ENCODE results near the gene RPS6KA4. TPM values are rescaled to one million over a fixed set of nuclear protein-coding genes. Genes with fewer than 3 reads are reported as not detected.

Gene RPS6KA4
- polyA plus RNA-seq, 1 of the 3 experiments (the other 2 are of a cell fraction) = 43.4 TPM

DNA sequence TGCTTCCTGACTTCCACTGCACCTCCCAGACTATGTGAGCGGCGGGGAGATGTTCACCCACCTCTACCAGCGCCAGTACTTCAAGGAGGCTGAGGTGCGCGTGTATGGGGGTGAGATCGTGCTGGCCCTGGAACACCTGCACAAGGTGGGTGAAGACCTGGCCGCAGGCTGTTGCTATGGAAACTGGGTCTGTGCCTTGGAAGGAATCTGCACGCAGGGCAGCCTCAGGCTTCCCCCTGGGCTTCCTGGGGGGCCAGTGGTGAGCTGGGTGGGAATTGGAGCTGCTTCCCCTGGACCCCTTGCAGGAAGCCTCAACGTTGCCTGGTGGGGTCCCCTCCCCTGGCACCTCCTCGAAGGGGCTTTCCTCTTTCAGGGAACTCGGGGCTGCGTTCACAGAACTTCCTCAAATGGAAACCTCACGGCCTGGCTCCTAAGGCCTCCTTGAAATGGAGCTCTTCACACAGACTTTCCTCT is 1.5 kb downstream of the RPS6KA4 start (continued):
- TF ChIP-seq, protein P1, sequence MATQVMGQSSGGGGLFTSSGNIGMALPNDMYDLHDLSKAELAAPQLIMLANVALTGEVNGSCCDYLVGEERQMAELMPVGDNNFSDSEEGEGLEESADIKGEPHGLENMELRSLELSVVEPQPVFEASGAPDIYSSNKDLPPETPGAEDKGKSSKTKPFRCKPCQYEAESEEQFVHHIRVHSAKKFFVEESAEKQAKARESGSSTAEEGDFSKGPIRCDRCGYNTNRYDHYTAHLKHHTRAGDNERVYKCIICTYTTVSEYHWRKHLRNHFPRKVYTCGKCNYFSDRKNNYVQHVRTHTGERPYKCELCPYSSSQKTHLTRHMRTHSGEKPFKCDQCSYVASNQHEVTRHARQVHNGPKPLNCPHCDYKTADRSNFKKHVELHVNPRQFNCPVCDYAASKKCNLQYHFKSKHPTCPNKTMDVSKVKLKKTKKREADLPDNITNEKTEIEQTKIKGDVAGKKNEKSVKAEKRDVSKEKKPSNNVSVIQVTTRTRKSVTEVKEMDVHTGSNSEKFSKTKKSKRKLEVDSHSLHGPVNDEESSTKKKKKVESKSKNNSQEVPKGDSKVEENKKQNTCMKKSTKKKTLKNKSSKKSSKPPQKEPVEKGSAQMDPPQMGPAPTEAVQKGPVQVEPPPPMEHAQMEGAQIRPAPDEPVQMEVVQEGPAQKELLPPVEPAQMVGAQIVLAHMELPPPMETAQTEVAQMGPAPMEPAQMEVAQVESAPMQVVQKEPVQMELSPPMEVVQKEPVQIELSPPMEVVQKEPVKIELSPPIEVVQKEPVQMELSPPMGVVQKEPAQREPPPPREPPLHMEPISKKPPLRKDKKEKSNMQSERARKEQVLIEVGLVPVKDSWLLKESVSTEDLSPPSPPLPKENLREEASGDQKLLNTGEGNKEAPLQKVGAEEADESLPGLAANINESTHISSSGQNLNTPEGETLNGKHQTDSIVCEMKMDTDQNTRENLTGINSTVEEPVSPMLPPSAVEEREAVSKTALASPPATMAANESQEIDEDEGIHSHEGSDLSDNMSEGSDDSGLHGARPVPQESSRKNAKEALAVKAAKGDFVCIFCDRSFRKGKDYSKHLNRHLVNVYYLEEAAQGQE (IDR thresholded peaks at IDR 0.05; ENCODE audit: low read depth, low read length) = no peak
- no peak for TF ChIP-seq ELF1 (IDR thresholded peaks at IDR 0.05)
- TF ChIP-seq, protein P2, sequence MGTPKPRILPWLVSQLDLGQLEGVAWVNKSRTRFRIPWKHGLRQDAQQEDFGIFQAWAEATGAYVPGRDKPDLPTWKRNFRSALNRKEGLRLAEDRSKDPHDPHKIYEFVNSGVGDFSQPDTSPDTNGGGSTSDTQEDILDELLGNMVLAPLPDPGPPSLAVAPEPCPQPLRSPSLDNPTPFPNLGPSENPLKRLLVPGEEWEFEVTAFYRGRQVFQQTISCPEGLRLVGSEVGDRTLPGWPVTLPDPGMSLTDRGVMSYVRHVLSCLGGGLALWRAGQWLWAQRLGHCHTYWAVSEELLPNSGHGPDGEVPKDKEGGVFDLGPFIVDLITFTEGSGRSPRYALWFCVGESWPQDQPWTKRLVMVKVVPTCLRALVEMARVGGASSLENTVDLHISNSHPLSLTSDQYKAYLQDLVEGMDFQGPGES (IDR thresholded peaks at IDR 0.05; ENCODE audit: low read depth, low read length) = no peak

DNA sequence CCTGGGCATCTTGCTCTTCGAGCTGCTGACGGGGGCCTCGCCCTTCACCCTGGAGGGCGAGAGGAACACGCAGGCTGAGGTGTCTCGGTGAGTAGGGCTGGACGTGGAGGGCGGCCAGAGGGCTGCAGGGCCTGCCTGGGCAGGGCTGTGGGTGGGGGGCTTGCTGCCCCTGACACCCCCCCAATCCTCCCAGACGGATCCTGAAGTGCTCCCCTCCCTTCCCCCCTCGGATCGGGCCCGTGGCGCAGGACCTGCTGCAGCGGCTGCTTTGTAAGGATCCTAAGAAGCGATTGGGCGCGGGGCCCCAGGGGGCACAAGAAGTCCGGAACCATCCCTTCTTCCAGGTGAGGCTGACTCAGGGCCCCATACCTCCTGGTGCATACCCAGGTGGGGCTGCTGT is 2.7 kb downstream of the RPS6KA4 start:
- Histone ChIP-seq H3K4me2 (no peak overlapping the region), H3K27ac (ENCODE audit: low read depth in 2 of 2, low read length in 1 of 2) (no peak overlapping the region), H3K9me3 (no peaks in the 10 kb centered on the region), H3K36me3 (replicated peaks in 1 of 2; ENCODE audit: control insufficient read depth in 1 of 2, insufficient read depth in 2 of 2, low read length in 1 of 2) (peaks cover 22 to 47% of the 10 kb centered on the region in 2 experiments), H3F3A (replicated peaks; ENCODE audit: insufficient read depth) (peaks cover 3% of the 10 kb centered on the region), H3K4me3 (ENCODE audit: low read depth in 2 of 2, low read length in 1 of 2) (no peak overlapping the region), H3K9me2 (no peaks in the 10 kb centered on the region), H4K20me1 (ENCODE audit: insufficient read depth) (0 out of 2 replicates have a peak, but pooled peaks cover 5% of the 10 kb centered on the region), H3K27me3 (ENCODE audit: insufficient read depth) (no peaks in the 10 kb centered on the region), H2AFZ (ENCODE audit: low read depth) (no peak overlapping the region), H3K79me2 (ENCODE audit: insufficient read depth) (peaks cover 31% of the 10 kb centered on the region), H3K4me1 (ENCODE audit: control insufficient read depth in 1 of 2, insufficient read depth in 2 of 2, low read depth in 1 of 2, low read length in 1 of 2) (peaks cover 21 to 22% of the 10 kb centered on the region in 2 experiments; a peak in 3 of 4 replicates), H3K9ac (no peak overlapping the region)
- ChIA-PET POLR2A (no interaction called here), CTCF (no interaction called here)
- DNase-seq = no peak
- TF ChIP-seq GATA2 (CRISPR knock-in tag; IDR thresholded peaks at IDR 0.05) (no peak), POLR2AphosphoS5 (IDR thresholded peaks at IDR 0.05; ENCODE audit: low read depth, low read length) (no peak), NFIC (IDR thresholded peaks at IDR 0.05; ENCODE audit: borderline replicate concordance) (no peak), RCOR1 (IDR thresholded peaks at IDR 0.05; ENCODE audit: low read length) (no peak), EZH2phosphoT487 (IDR thresholded peaks at IDR 0.05; ENCODE audit: borderline replicate concordance, low read depth) (no peak), ELF1 (IDR thresholded peaks at IDR 0.05) (no peak), MEF2A (IDR thresholded peaks at IDR 0.05; ENCODE audit: borderline replicate concordance, low read depth) (no peak), SMC3 (IDR thresholded peaks at IDR 0.05; ENCODE audit: low read depth, low read length) (no peak), YY1 (IDR thresholded peaks at IDR 0.05; ENCODE audit: low read depth) (no peak), RFX5 (IDR thresholded peaks at IDR 0.05; ENCODE audit: low read length) (no peak), JUND (IDR thresholded peaks at IDR 0.05) (no peak), FOXJ3 (CRISPR knock-in tag; IDR thresholded peaks at IDR 0.05) (no peak), RXRA (IDR thresholded peaks at IDR 0.05; ENCODE audit: borderline replicate concordance, low read depth) (no peak)
- TF ChIP-seq, protein P3, sequence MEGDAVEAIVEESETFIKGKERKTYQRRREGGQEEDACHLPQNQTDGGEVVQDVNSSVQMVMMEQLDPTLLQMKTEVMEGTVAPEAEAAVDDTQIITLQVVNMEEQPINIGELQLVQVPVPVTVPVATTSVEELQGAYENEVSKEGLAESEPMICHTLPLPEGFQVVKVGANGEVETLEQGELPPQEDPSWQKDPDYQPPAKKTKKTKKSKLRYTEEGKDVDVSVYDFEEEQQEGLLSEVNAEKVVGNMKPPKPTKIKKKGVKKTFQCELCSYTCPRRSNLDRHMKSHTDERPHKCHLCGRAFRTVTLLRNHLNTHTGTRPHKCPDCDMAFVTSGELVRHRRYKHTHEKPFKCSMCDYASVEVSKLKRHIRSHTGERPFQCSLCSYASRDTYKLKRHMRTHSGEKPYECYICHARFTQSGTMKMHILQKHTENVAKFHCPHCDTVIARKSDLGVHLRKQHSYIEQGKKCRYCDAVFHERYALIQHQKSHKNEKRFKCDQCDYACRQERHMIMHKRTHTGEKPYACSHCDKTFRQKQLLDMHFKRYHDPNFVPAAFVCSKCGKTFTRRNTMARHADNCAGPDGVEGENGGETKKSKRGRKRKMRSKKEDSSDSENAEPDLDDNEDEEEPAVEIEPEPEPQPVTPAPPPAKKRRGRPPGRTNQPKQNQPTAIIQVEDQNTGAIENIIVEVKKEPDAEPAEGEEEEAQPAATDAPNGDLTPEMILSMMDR (IDR thresholded peaks at IDR 0.05) = no peak
- TF ChIP-seq, protein P4, sequence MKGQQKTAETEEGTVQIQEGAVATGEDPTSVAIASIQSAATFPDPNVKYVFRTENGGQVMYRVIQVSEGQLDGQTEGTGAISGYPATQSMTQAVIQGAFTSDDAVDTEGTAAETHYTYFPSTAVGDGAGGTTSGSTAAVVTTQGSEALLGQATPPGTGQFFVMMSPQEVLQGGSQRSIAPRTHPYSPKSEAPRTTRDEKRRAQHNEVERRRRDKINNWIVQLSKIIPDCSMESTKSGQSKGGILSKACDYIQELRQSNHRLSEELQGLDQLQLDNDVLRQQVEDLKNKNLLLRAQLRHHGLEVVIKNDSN (IDR thresholded peaks at IDR 0.05; ENCODE audit: borderline replicate concordance, low read depth) = no peak
- TF ChIP-seq, protein P2 (IDR thresholded peaks at IDR 0.05; ENCODE audit: low read depth, low read length) = no peak
- TF ChIP-seq, protein P5, sequence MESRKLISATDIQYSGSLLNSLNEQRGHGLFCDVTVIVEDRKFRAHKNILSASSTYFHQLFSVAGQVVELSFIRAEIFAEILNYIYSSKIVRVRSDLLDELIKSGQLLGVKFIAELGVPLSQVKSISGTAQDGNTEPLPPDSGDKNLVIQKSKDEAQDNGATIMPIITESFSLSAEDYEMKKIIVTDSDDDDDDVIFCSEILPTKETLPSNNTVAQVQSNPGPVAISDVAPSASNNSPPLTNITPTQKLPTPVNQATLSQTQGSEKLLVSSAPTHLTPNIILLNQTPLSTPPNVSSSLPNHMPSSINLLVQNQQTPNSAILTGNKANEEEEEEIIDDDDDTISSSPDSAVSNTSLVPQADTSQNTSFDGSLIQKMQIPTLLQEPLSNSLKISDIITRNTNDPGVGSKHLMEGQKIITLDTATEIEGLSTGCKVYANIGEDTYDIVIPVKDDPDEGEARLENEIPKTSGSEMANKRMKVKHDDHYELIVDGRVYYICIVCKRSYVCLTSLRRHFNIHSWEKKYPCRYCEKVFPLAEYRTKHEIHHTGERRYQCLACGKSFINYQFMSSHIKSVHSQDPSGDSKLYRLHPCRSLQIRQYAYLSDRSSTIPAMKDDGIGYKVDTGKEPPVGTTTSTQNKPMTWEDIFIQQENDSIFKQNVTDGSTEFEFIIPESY (IDR thresholded peaks at IDR 0.05; ENCODE audit: borderline replicate concordance, low read depth) = no peak
- WGBS (ENCODE audit: low lambda C conversion rate) = 95% methylated on average over 10 of the region's 18 CpGs

Data from SK-N-SH (cell line).